ENCODE results near the gene VAX1. TPM values are rescaled to one million over a fixed set of nuclear protein-coding genes. Genes with fewer than 3 reads are reported as not detected.

VAX1 gene
- total RNA-seq, 1 experiment from 2014 or later, result 4.6 TPM

DNA sequence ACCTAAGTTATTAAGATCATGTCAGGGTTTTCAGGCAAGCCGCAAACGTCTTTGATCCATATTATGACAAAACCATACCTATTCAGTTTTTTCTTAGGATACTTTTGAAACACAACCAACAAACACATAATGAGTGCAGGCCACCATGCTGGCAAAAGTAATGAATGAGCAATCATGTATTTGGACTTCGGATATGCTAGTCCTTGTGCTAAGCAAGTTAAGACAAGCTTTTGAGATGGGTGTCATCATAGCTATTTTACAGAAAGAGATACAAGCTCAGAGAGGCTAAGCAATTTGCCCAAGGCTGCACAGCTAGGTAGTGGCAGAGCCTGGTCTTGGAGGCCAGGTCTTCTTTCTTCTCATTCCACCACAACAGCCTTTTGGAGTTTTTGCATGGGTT is 46.8 kb upstream of the VAX1 start:
- no peaks in the 10 kb centered on the region for H3K36me3 ChIP-seq (ENCODE audit: control insufficient read depth, insufficient read depth, low read length)
- intact Hi-C loops (cut with micrococcal nuclease; ENCODE audit: unreplicated experiment) (no loop called here), in situ Hi-C loops (cut with HindIII; ENCODE audit: low pct_unique_long_range_greater_than_20kb, low sequenced_read_pairs) (no loop called here)
- no peak overlapping the region for H3K4me3 ChIP-seq (ENCODE audit: low read depth in 2 of 2, low read length in 2 of 2)
- ChIA-PET CTCF (no interaction called here), POLR2A (no interaction called here)
- no peak overlapping the region for H3K27ac ChIP-seq (ENCODE audit: low read length)
- no TSS peak for BruUV-seq (replicated peaks)
- TF ChIP-seq, protein P1, sequence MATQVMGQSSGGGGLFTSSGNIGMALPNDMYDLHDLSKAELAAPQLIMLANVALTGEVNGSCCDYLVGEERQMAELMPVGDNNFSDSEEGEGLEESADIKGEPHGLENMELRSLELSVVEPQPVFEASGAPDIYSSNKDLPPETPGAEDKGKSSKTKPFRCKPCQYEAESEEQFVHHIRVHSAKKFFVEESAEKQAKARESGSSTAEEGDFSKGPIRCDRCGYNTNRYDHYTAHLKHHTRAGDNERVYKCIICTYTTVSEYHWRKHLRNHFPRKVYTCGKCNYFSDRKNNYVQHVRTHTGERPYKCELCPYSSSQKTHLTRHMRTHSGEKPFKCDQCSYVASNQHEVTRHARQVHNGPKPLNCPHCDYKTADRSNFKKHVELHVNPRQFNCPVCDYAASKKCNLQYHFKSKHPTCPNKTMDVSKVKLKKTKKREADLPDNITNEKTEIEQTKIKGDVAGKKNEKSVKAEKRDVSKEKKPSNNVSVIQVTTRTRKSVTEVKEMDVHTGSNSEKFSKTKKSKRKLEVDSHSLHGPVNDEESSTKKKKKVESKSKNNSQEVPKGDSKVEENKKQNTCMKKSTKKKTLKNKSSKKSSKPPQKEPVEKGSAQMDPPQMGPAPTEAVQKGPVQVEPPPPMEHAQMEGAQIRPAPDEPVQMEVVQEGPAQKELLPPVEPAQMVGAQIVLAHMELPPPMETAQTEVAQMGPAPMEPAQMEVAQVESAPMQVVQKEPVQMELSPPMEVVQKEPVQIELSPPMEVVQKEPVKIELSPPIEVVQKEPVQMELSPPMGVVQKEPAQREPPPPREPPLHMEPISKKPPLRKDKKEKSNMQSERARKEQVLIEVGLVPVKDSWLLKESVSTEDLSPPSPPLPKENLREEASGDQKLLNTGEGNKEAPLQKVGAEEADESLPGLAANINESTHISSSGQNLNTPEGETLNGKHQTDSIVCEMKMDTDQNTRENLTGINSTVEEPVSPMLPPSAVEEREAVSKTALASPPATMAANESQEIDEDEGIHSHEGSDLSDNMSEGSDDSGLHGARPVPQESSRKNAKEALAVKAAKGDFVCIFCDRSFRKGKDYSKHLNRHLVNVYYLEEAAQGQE (IDR thresholded peaks at IDR 0.05; ENCODE audit: insufficient read depth in 1 of 2, low read depth in 2 of 2, low read length in 1 of 2), result no peak
- TF ChIP-seq POLR2AphosphoS5 (IDR thresholded peaks at IDR 0.05; ENCODE audit: low read depth, low read length) (no peak), SIN3A (IDR thresholded peaks at IDR 0.05; ENCODE audit: borderline replicate concordance, insufficient read depth, low read depth, low read length) (no peak), TCF7L2 (IDR thresholded peaks at IDR 0.05; ENCODE audit: low read depth, low read length) (no peak)
- TF ChIP-seq, protein P2, sequence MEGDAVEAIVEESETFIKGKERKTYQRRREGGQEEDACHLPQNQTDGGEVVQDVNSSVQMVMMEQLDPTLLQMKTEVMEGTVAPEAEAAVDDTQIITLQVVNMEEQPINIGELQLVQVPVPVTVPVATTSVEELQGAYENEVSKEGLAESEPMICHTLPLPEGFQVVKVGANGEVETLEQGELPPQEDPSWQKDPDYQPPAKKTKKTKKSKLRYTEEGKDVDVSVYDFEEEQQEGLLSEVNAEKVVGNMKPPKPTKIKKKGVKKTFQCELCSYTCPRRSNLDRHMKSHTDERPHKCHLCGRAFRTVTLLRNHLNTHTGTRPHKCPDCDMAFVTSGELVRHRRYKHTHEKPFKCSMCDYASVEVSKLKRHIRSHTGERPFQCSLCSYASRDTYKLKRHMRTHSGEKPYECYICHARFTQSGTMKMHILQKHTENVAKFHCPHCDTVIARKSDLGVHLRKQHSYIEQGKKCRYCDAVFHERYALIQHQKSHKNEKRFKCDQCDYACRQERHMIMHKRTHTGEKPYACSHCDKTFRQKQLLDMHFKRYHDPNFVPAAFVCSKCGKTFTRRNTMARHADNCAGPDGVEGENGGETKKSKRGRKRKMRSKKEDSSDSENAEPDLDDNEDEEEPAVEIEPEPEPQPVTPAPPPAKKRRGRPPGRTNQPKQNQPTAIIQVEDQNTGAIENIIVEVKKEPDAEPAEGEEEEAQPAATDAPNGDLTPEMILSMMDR (IDR thresholded peaks at IDR 0.05), result no peak
- DNase-seq (ENCODE audit: low read depth, low spot score) (no peak), ATAC-seq (no peak)
- H3K9me3 ChIP-seq (ENCODE audit: control insufficient read depth, insufficient read depth, low read depth, low read length), result no peaks in the 10 kb centered on the region
- peaks cover 13% of the 10 kb centered on the region for H3K27me3 ChIP-seq (ENCODE audit: control insufficient read depth, insufficient read depth, low read length)
- no peaks in the 10 kb centered on the region for H3K4me1 ChIP-seq (ENCODE audit: control insufficient read depth, insufficient read depth, low read length)

DNA sequence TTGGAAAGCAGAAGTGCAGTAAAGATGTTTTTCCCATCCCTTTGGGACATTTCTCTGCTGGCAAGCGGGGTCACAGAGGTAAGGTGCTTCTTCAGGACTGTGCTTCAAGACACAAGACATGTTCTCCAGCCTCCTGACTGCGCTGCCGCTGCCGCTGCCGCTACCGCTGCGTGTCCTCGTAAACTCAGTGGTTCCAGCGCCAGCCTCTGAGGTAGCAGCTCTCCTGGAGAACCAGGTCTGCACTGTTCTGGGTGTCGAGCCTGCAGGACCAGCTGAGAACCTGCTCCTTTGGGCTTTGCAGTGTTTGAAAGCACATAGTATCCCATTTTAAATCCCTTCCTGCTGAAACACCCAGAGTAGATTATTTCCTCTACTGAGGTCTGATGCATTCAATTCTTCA is 46.2 kb upstream of the VAX1 start:
- DNase-seq (ENCODE audit: low read depth, low spot score) (no peak), ATAC-seq (no peak)
- Histone ChIP-seq H3K4me3 (ENCODE audit: low read depth in 2 of 2, low read length in 2 of 2) (no peak overlapping the region), H3K9me3 (ENCODE audit: control insufficient read depth, insufficient read depth, low read depth, low read length) (no peaks in the 10 kb centered on the region), H3K36me3 (ENCODE audit: control insufficient read depth, insufficient read depth, low read length) (no peaks in the 10 kb centered on the region), H3K4me1 (ENCODE audit: control insufficient read depth, insufficient read depth, low read length) (no peaks in the 10 kb centered on the region), H3K27ac (ENCODE audit: low read length) (no peak overlapping the region), H3K27me3 (ENCODE audit: control insufficient read depth, insufficient read depth, low read length) (peaks cover 13% of the 10 kb centered on the region)
- in situ Hi-C loops (cut with HindIII; ENCODE audit: low pct_unique_long_range_greater_than_20kb, low sequenced_read_pairs), result no loop called here
- TF ChIP-seq SIN3A (IDR thresholded peaks at IDR 0.05; ENCODE audit: borderline replicate concordance, insufficient read depth, low read depth, low read length) (no peak), TCF7L2 (IDR thresholded peaks at IDR 0.05; ENCODE audit: low read depth, low read length) (no peak), POLR2AphosphoS5 (IDR thresholded peaks at IDR 0.05; ENCODE audit: low read depth, low read length) (no peak)
- TF ChIP-seq, protein P1 (IDR thresholded peaks at IDR 0.05; ENCODE audit: insufficient read depth in 1 of 2, low read depth in 2 of 2, low read length in 1 of 2), result no peak
- TF ChIP-seq, protein P2 (IDR thresholded peaks at IDR 0.05), result no peak
- POLR2A ChIA-PET, result no interaction called here
- CTCF ChIA-PET, result no interaction called here
- no TSS peak for BruUV-seq (replicated peaks)
- intact Hi-C loops (cut with micrococcal nuclease; ENCODE audit: unreplicated experiment), result no loop called here
